ENCODE results near the gene MAF.

The MAF gene

GRCh38 chr16:79600638-79601091 lies at the start of gene MAF:
MAF (minus strand) TSS chr16:79600737; CDS start chr16:79599902, 835 bp downstream.
- ATAC-seq (peak; percentile 75), DNase-seq (peak; percentile 74)
- Mint-ChIP-seq H3K36me3 (ENCODE audit: low read depth) (peaks cover 4% of the 10 kb centered on the region), H3K27ac (peak within 1 kb of the TSS; percentile 68), H3K4me1 (peaks cover 34% of the 10 kb centered on the region), H3K4me3 (peak within 1 kb of the TSS; percentile 83), H3K9me3 (no peaks in the 10 kb centered on the region), H3K27me3 (peaks cover 58% of the 10 kb centered on the region)

- H3K4me1 Mint-ChIP-seq, result no peaks in the 10 kb centered on the region
- no peaks in the 10 kb centered on the region for H3K9me3 Mint-ChIP-seq
- peaks cover 10% of the 10 kb centered on the region for H3K27me3 Mint-ChIP-seq
- no peaks in the 10 kb centered on the region for H3K36me3 Mint-ChIP-seq (ENCODE audit: low read depth)
- H3K27ac Mint-ChIP-seq, result no peak overlapping the region
- ATAC-seq (no peak), DNase-seq (no peak)
- no peak overlapping the region for H3K4me3 Mint-ChIP-seq
Measured at GRCh38 chr16:79648826-79649225, 48.3 kb upstream of the MAF start.

- ATAC-seq (no peak), DNase-seq (no peak)
- no peaks in the 10 kb centered on the region for H3K9me3 Mint-ChIP-seq
- no peak overlapping the region for H3K27ac Mint-ChIP-seq
- peaks cover 11% of the 10 kb centered on the region for H3K27me3 Mint-ChIP-seq
- no peak overlapping the region for H3K4me3 Mint-ChIP-seq
- no peaks in the 10 kb centered on the region for H3K36me3 Mint-ChIP-seq (ENCODE audit: low read depth)
- no peaks in the 10 kb centered on the region for H3K4me1 Mint-ChIP-seq
Measured at GRCh38 chr16:79647586-79647985, 47.0 kb upstream of the MAF start.

- Mint-ChIP-seq H3K27me3 (peaks cover 21% of the 10 kb centered on the region), H3K9me3 (no peaks in the 10 kb centered on the region), H3K36me3 (ENCODE audit: low read depth) (no peaks in the 10 kb centered on the region), H3K4me1 (peaks cover 5% of the 10 kb centered on the region), H3K27ac (no peak overlapping the region), H3K4me3 (no peak overlapping the region)
- ATAC-seq (no peak), DNase-seq (no peak)
Measured at GRCh38 chr16:79645701-79646100, 45.2 kb upstream of the MAF start.

- no peak for ATAC-seq
- Mint-ChIP-seq H3K36me3 (ENCODE audit: low read depth) (no peaks in the 10 kb centered on the region), H3K27me3 (peaks cover 21% of the 10 kb centered on the region), H3K9me3 (no peaks in the 10 kb centered on the region), H3K4me3 (no peak overlapping the region), H3K27ac (no peak overlapping the region), H3K4me1 (peaks cover 6% of the 10 kb centered on the region)
- DNase-seq, result no peak
Measured at GRCh38 chr16:79644971-79645667, 44.6 kb upstream of the MAF start.

- no peak for DNase-seq
- H3K27ac Mint-ChIP-seq, result no peak overlapping the region
- H3K36me3 Mint-ChIP-seq (ENCODE audit: low read depth), result no peaks in the 10 kb centered on the region
- peaks cover 9% of the 10 kb centered on the region for H3K4me1 Mint-ChIP-seq
- peaks cover 22% of the 10 kb centered on the region for H3K27me3 Mint-ChIP-seq
- H3K9me3 Mint-ChIP-seq, result no peaks in the 10 kb centered on the region
- no peak for ATAC-seq
- no peak overlapping the region for H3K4me3 Mint-ChIP-seq
Measured at GRCh38 chr16:79642652-79643051, 42.1 kb upstream of the MAF start.

GRCh38 chr16:79640513-79641360 lies 40.2 kb upstream of the MAF start:
- DNase-seq, result no peak

GRCh38 chr16:79639576-79640311 lies 39.2 kb upstream of the MAF start:
- peak; percentile 33 for ATAC-seq
- Mint-ChIP-seq H3K9me3 (no peaks in the 10 kb centered on the region), H3K27ac (no peak overlapping the region), H3K4me1 (peaks cover 9% of the 10 kb centered on the region), H3K4me3 (no peak overlapping the region), H3K27me3 (peaks cover 30% of the 10 kb centered on the region), H3K36me3 (ENCODE audit: low read depth) (no peaks in the 10 kb centered on the region)
- no peak for DNase-seq

More at GRCh38 chr16:79640513-79641360, 40.2 kb upstream of the MAF start:
- Mint-ChIP-seq H3K9me3 (no peaks in the 10 kb centered on the region), H3K27ac (no peak overlapping the region), H3K27me3 (peaks cover 28% of the 10 kb centered on the region), H3K36me3 (ENCODE audit: low read depth) (no peaks in the 10 kb centered on the region), H3K4me1 (peaks cover 9% of the 10 kb centered on the region), H3K4me3 (no peak overlapping the region)
- ATAC-seq, result no peak

- Mint-ChIP-seq H3K4me1 (peaks cover 9% of the 10 kb centered on the region), H3K27ac (no peak overlapping the region)
- no peak for DNase-seq
Measured at GRCh38 chr16:79638386-79638785, 37.8 kb upstream of the MAF start.

GRCh38 chr16:79635488-79635887 lies 35.0 kb upstream of the MAF start:
- Mint-ChIP-seq H3K4me3 (no peak overlapping the region), H3K36me3 (ENCODE audit: low read depth) (no peaks in the 10 kb centered on the region), H3K9me3 (peaks cover 3% of the 10 kb centered on the region), H3K27me3 (peaks cover 28% of the 10 kb centered on the region), H3K4me1 (peaks cover 9% of the 10 kb centered on the region), H3K27ac (no peak overlapping the region)
- DNase-seq (no peak), ATAC-seq (no peak)

More at GRCh38 chr16:79638386-79638785, 37.8 kb upstream of the MAF start:
- no peak overlapping the region for H3K4me3 Mint-ChIP-seq
- no peaks in the 10 kb centered on the region for H3K36me3 Mint-ChIP-seq (ENCODE audit: low read depth)
- no peaks in the 10 kb centered on the region for H3K9me3 Mint-ChIP-seq
- ATAC-seq, result no peak
- peaks cover 22% of the 10 kb centered on the region for H3K27me3 Mint-ChIP-seq

GRCh38 chr16:79634298-79634697 lies 33.8 kb upstream of the MAF start:
- Mint-ChIP-seq H3K27me3 (peaks cover 29% of the 10 kb centered on the region), H3K4me1 (peaks cover 5% of the 10 kb centered on the region), H3K27ac (no peak overlapping the region), H3K9me3 (peaks cover 9% of the 10 kb centered on the region), H3K36me3 (ENCODE audit: low read depth) (no peaks in the 10 kb centered on the region), H3K4me3 (no peak overlapping the region)
- ATAC-seq, result no peak
- DNase-seq, result no peak

GRCh38 chr16:79632289-79632688 lies 31.8 kb upstream of the MAF start:
- H3K36me3 Mint-ChIP-seq (ENCODE audit: low read depth), result no peaks in the 10 kb centered on the region
- peaks cover 9% of the 10 kb centered on the region for H3K9me3 Mint-ChIP-seq
- peaks cover 28% of the 10 kb centered on the region for H3K27me3 Mint-ChIP-seq
- DNase-seq (no peak), ATAC-seq (no peak)
- H3K27ac Mint-ChIP-seq, result no peak overlapping the region
- H3K4me1 Mint-ChIP-seq, result peaks cover 16% of the 10 kb centered on the region
- H3K4me3 Mint-ChIP-seq, result no peak overlapping the region

- H3K4me1 Mint-ChIP-seq, result peaks cover 16% of the 10 kb centered on the region
- DNase-seq (no peak), ATAC-seq (no peak)
- peak overlapping the region; percentile 76 for H3K27ac Mint-ChIP-seq
- H3K27me3 Mint-ChIP-seq, result peaks cover 37% of the 10 kb centered on the region
- H3K4me3 Mint-ChIP-seq, result no peak overlapping the region
- peaks cover 9% of the 10 kb centered on the region for H3K9me3 Mint-ChIP-seq
- H3K36me3 Mint-ChIP-seq (ENCODE audit: low read depth), result no peaks in the 10 kb centered on the region
Measured at GRCh38 chr16:79628988-79629387, 28.5 kb upstream of the MAF start.

- DNase-seq, result peak; percentile 67
- Mint-ChIP-seq H3K4me1 (peaks cover 16% of the 10 kb centered on the region), H3K27ac (peak overlapping the region; percentile 76), H3K4me3 (no peak overlapping the region), H3K27me3 (peaks cover 40% of the 10 kb centered on the region), H3K9me3 (peaks cover 9% of the 10 kb centered on the region), H3K36me3 (ENCODE audit: low read depth) (no peaks in the 10 kb centered on the region)
- peak; percentile 98 for ATAC-seq
Measured at GRCh38 chr16:79628501-79628975, 28.0 kb upstream of the MAF start.
